GM18870 (cell line): ENCODE results near the gene ABTB2.
A peak's percentile ranks its signal among the peaks of the same experiment; 100 is the strongest.

Experiments used
- ATAC-seq: cut with Tn5 transposase; IDR thresholded peaks from one replicate; pipeline ENCODE4 v1.9.1; 2021; ENCODE audit warnings: moderate library complexity; ENCODE audit not compliant: unreplicated experiment

ABTB2 gene

GRCh38 chr11:34155057-34155756 is 202.6 kb downstream of the ABTB2 start:
- ATAC-seq: no peak

- peak; percentile 59 for ATAC-seq
Observed at GRCh38 chr11:34154059-34154875, 203.5 kb downstream of the ABTB2 start.

- ATAC-seq: no peak
Observed at GRCh38 chr11:34151916-34152845, 205.6 kb downstream of the ABTB2 start.

GRCh38 chr11:34151166-34151565 is 206.6 kb downstream of the ABTB2 start:
- no peak for ATAC-seq

GRCh38 chr11:34150494-34151151 is 207.2 kb downstream of the ABTB2 start:
- no peak for ATAC-seq

GRCh38 chr11:34149786-34150185 is 208.0 kb downstream of the ABTB2 start:
- no peak for ATAC-seq

GRCh38 chr11:34149274-34149673 is 208.5 kb downstream of the ABTB2 start:
- ATAC-seq: no peak

GRCh38 chr11:34148504-34149165 is 209.2 kb downstream of the ABTB2 start:
- ATAC-seq: no peak

GRCh38 chr11:34147581-34147980 is 210.2 kb downstream of the ABTB2 start:
- no peak for ATAC-seq

GRCh38 chr11:34146866-34147265 is 210.9 kb downstream of the ABTB2 start:
- no peak for ATAC-seq

GRCh38 chr11:34146411-34146810 is 211.4 kb downstream of the ABTB2 start:
- ATAC-seq: no peak

GRCh38 chr11:34145847-34146381 is 211.9 kb downstream of the ABTB2 start:
- ATAC-seq: no peak

- no peak for ATAC-seq
Observed at GRCh38 chr11:34145073-34145472, 212.7 kb downstream of the ABTB2 start.

GRCh38 chr11:34143048-34143447 is 214.8 kb downstream of the ABTB2 start:
- no peak for ATAC-seq

- no peak for ATAC-seq
Observed at GRCh38 chr11:34140149-34140548, 217.7 kb downstream of the ABTB2 start.

GRCh38 chr11:34139346-34139745 is 218.5 kb downstream of the ABTB2 start:
- ATAC-seq: no peak

GRCh38 chr11:34136420-34136819 is 221.4 kb downstream of the ABTB2 start:
- ATAC-seq: no peak

GRCh38 chr11:34135439-34135838 is 222.4 kb downstream of the ABTB2 start:
- no peak for ATAC-seq

- no peak for ATAC-seq
Observed at GRCh38 chr11:34134765-34135164, 223.0 kb downstream of the ABTB2 start.
